ENCODE measurements around the gene GARIN3. TPM values are rescaled to one million over a fixed set of nuclear protein-coding genes. Genes with fewer than 3 reads are reported as not detected.

GARIN3 gene
- total RNA-seq, 1 experiment from 2014 or later: not detected

- Histone ChIP-seq H3K4me1 (replicated peaks; ENCODE audit: insufficient read depth) (no peaks in the 10 kb centered on the region), H3K9me2 (ENCODE audit: insufficient read depth) (no peaks in the 10 kb centered on the region), H3F3A (ENCODE audit: insufficient read depth, low read depth) (no peaks in the 10 kb centered on the region), H3K4me3 (no peak overlapping the region), H3K27me3 (ENCODE audit: insufficient read depth, low read depth) (peaks cover 30% of the 10 kb centered on the region), H3K27ac (no peak overlapping the region), H3K36me3 (ENCODE audit: low read depth) (no peaks in the 10 kb centered on the region), H4K20me1 (ENCODE audit: insufficient read depth) (no peaks in the 10 kb centered on the region), H3K4me2 (no peak overlapping the region), H2AFZ (no peak overlapping the region), H3K79me2 (ENCODE audit: low read depth) (no peaks in the 10 kb centered on the region), H3K9me3 (ENCODE audit: insufficient read depth, low read depth) (no peaks in the 10 kb centered on the region)
- intact Hi-C loops (cut with micrococcal nuclease; ENCODE audit: unreplicated experiment): no loop called here
- TF ChIP-seq EZH2 (IDR thresholded peaks at IDR 0.05; ENCODE audit: low read depth): no peak
- no peak for TF ChIP-seq CTCF (conservative IDR thresholded peaks at IDR 0.05)
- CTCF ChIA-PET: no interaction called here
- POLR2A ChIA-PET (ENCODE audit: unreplicated experiment): no interaction called here
- BruUV-seq (replicated peaks): no TSS peak
- no peak for DNase-seq
Observed at GRCh38 chr5:157205708-157206107, 39.6 kb upstream of the GARIN3 start.

- Histone ChIP-seq H3K27me3 (ENCODE audit: insufficient read depth, low read depth) (peaks cover 33% of the 10 kb centered on the region), H3K36me3 (ENCODE audit: low read depth) (no peaks in the 10 kb centered on the region), H3K27ac (no peak overlapping the region), H3K9me3 (ENCODE audit: insufficient read depth, low read depth) (no peaks in the 10 kb centered on the region), H4K20me1 (ENCODE audit: insufficient read depth) (no peaks in the 10 kb centered on the region), H2AFZ (no peak overlapping the region), H3K4me2 (no peak overlapping the region), H3K4me1 (replicated peaks; ENCODE audit: insufficient read depth) (no peaks in the 10 kb centered on the region), H3K79me2 (ENCODE audit: low read depth) (no peaks in the 10 kb centered on the region), H3K4me3 (no peak overlapping the region), H3F3A (ENCODE audit: insufficient read depth, low read depth) (no peaks in the 10 kb centered on the region), H3K9me2 (ENCODE audit: insufficient read depth) (no peaks in the 10 kb centered on the region)
- BruUV-seq (replicated peaks): no TSS peak
- intact Hi-C loops (cut with micrococcal nuclease; ENCODE audit: unreplicated experiment): no loop called here
- DNase-seq: no peak
- ChIA-PET CTCF (no interaction called here), POLR2A (ENCODE audit: unreplicated experiment) (no interaction called here)
- no peak for TF ChIP-seq EZH2 (IDR thresholded peaks at IDR 0.05; ENCODE audit: low read depth)
- no peak for TF ChIP-seq CTCF (conservative IDR thresholded peaks at IDR 0.05)
Observed at GRCh38 chr5:157204765-157205164, 38.7 kb upstream of the GARIN3 start.

- Histone ChIP-seq H3K9me2 (ENCODE audit: insufficient read depth) (no peaks in the 10 kb centered on the region), H2AFZ (no peak overlapping the region), H3K4me3 (no peak overlapping the region), H3K4me2 (no peak overlapping the region), H4K20me1 (ENCODE audit: insufficient read depth) (no peaks in the 10 kb centered on the region), H3K9me3 (ENCODE audit: insufficient read depth, low read depth) (no peaks in the 10 kb centered on the region), H3K79me2 (ENCODE audit: low read depth) (no peaks in the 10 kb centered on the region), H3K4me1 (replicated peaks; ENCODE audit: insufficient read depth) (no peaks in the 10 kb centered on the region), H3K36me3 (ENCODE audit: low read depth) (no peaks in the 10 kb centered on the region), H3K27ac (no peak overlapping the region), H3K27me3 (ENCODE audit: insufficient read depth, low read depth) (peaks cover 24% of the 10 kb centered on the region), H3F3A (ENCODE audit: insufficient read depth, low read depth) (no peaks in the 10 kb centered on the region)
- no TSS peak for BruUV-seq (replicated peaks)
- intact Hi-C loops (cut with micrococcal nuclease; ENCODE audit: unreplicated experiment): no loop called here
- POLR2A ChIA-PET (ENCODE audit: unreplicated experiment): no interaction called here
- no peak for DNase-seq
- CTCF ChIA-PET: no interaction called here
- TF ChIP-seq CTCF (conservative IDR thresholded peaks at IDR 0.05) (no peak), EZH2 (IDR thresholded peaks at IDR 0.05; ENCODE audit: low read depth) (no peak)
Observed at GRCh38 chr5:157203417-157203816, 37.4 kb upstream of the GARIN3 start.

Data from PC-9 (cell line).